Keratinocyte (primary cell): Measurements from ENCODE around the gene CTNNA3. TPM values are rescaled to one million over a fixed set of nuclear protein-coding genes. Genes with fewer than 3 reads are reported as not detected.

ENCODE experiments used
- DNase-seq: peaks from one replicate; pipeline ENCODE4 v3.0.0-alpha.2; 2011; ENCODE audit warnings: low read depth, missing footprints, low spot score
- FAIRE-seq: peaks from 2 replicates; lab custom pipeline; 2011; peaks lifted over from hg19 to GRCh38; lab: Jason Lieb, UNC
- H2AFZ ChIP-seq: 2 replicates; pipeline ENCODE4 v1.6.0; 2012; ENCODE audit warnings: low read length, control low read depth, inconsistent platforms; ENCODE audit not compliant: control insufficient read depth
- H3K27ac ChIP-seq: 2 replicates; pipeline ENCODE4 v1.5.1; 2011; ENCODE audit warnings: low read length; ENCODE audit not compliant: control insufficient read depth, insufficient read depth
- H3K27me3 ChIP-seq: 3 replicates; pipeline ENCODE4 v1.6.0; 2011; ENCODE audit warnings: low read length; ENCODE audit not compliant: control insufficient read depth, insufficient read depth; ENCODE audit errors: extremely low read depth
- H3K36me3 ChIP-seq, 2 experiments: 2 replicates in 1 of 2; 3 replicates in 1 of 2; pipeline ENCODE4 v1.5.1; 2011; ENCODE audit warnings: low read length in 2 of 2, mild to moderate bottlenecking in 1 of 2; ENCODE audit not compliant: control insufficient read depth in 2 of 2, insufficient read depth in 2 of 2; ENCODE audit errors: extremely low read depth in 1 of 2
- H3K4me1 ChIP-seq: 3 replicates; pipeline ENCODE4 v1.5.1; 2011; ENCODE audit warnings: low read length; ENCODE audit not compliant: control insufficient read depth, insufficient read depth; ENCODE audit errors: extremely low read depth
- H3K4me2 ChIP-seq: 3 replicates; pipeline ENCODE4 v1.6.0; 2011; ENCODE audit warnings: low read depth, low read length; ENCODE audit not compliant: control insufficient read depth, insufficient read depth; ENCODE audit errors: extremely low read depth
- H3K4me3 ChIP-seq, 3 experiments: fragments of 200-600 bp in 1 of 3; sonication (generic) in 1 of 3; 2 replicates in 2 of 3; 3 replicates in 1 of 3; pipeline ENCODE4 v1.5.1; 2011 to 2016; ENCODE audit warnings: low read length in 3 of 3, mild to moderate bottlenecking in 3 of 3, control low read depth in 2 of 3, inconsistent platforms in 1 of 3, low read depth in 1 of 3, mixed read lengths in 1 of 3, mixed run types in 1 of 3, moderate library complexity in 1 of 3; ENCODE audit not compliant: control insufficient read depth in 2 of 3, insufficient read depth in 2 of 3; ENCODE audit errors: extremely low read depth in 1 of 3
- H3K79me2 ChIP-seq: 2 replicates; pipeline ENCODE4 v1.6.0; 2012; ENCODE audit warnings: low read length; ENCODE audit not compliant: control insufficient read depth, insufficient read depth
- H3K9ac ChIP-seq: 3 replicates; pipeline ENCODE4 v1.6.0; 2011; ENCODE audit warnings: low read length; ENCODE audit not compliant: control insufficient read depth, insufficient read depth; ENCODE audit errors: extremely low read depth
- H3K9me1 ChIP-seq: 3 replicates; pipeline ENCODE4 v1.6.0; 2011; ENCODE audit warnings: low read length; ENCODE audit not compliant: control insufficient read depth, insufficient read depth; ENCODE audit errors: extremely low read depth
- H3K9me3 ChIP-seq: 2 replicates; pipeline ENCODE4 v1.5.1; 2012; ENCODE audit warnings: low read depth, low read length; ENCODE audit not compliant: control insufficient read depth
- H4K20me1 ChIP-seq: 3 replicates; pipeline ENCODE4 v1.6.0; 2011; ENCODE audit warnings: low read length; ENCODE audit not compliant: control insufficient read depth, insufficient read depth; ENCODE audit errors: extremely low read depth
- CTCF ChIP-seq, 3 experiments: IDR thresholded peaks in 1 of 3; conservative IDR thresholded peaks in 1 of 3; optimal IDR thresholded peaks in 1 of 3; 2 replicates in 2 of 3; 3 replicates in 1 of 3; pipeline versions ENCODE3 to v1.5.1; 2011; ENCODE audit warnings: low read length in 3 of 3, mild to moderate bottlenecking in 3 of 3, moderate library complexity in 2 of 3, control low read depth in 1 of 3, inconsistent platforms in 1 of 3; ENCODE audit not compliant: insufficient read depth in 2 of 3; ENCODE audit errors: extremely low read depth in 1 of 3
- EZH2 ChIP-seq: IDR thresholded peaks from one replicate; pipeline ENCODE4 v1.6.1; 2012; ENCODE audit warnings: inconsistent platforms, mild to moderate bottlenecking, low read length, moderate library complexity
- dilution Hi-C: fragments of 300-500 bp; cut with MboI; formaldehyde crosslinking; loops from one replicate; pipeline ENCODE4 v1.7.0; 2020; ENCODE audit warnings: low sequenced_read_pairs; ENCODE audit not compliant: extremely low pct_ligation_motif_present
- polyA plus RNA-seq, 5 experiments: library from polyadenylated mRNA; depleted of rRNA in 3 of 5; stranded (reverse) in 3 of 5; stranded (forward) in 1 of 5; unstranded in 1 of 5; fragments of >200 nt; gene quantifications; 1 replicate in 1 of 5; 2 replicates in 3 of 5; 3 replicates in 1 of 5; pipeline versions ENCODE4 v1.2.1 to v1.2.3, GENCODE V29; 2011 to 2012; ENCODE audit warnings: missing spikeins in 2 of 5, low read depth in 1 of 5, low replicate concordance in 1 of 5

Gene CTNNA3
- polyA plus RNA-seq, 1 donor (not counting 4 experiments of a cell fraction or from before 2014, with no cell fraction given): 0.01 TPM

DNA sequence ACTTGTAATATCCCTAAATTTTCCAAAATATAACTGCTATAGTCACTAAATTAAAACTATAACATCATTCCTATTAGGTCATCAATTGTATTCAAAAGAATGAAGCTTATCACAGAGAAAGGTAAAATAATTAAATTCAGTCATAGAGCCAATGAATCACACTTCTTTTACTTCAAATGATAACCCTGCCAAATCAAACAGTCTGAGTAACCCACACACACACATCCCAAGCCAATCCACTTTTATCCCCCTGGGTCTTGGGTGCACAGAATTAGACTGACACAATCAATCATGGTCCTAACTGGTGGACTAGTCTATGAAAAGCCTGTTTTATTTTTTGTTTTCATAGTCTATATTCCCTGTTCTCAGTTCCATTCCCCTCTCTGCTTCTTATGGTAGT is 25.6 kb downstream of the CTNNA3 start:
- dilution Hi-C loops: no loop called here
- Histone ChIP-seq H3K9ac (no peak overlapping the region), H2AFZ (no peak overlapping the region), H3K4me3 (no peak overlapping the region), H3K4me2 (no peak overlapping the region), H3K27ac (no peak overlapping the region), H3K4me1 (no peaks in the 10 kb centered on the region), H3K79me2 (no peaks in the 10 kb centered on the region), H3K36me3 (no peaks in the 10 kb centered on the region), H4K20me1 (no peaks in the 10 kb centered on the region), H3K9me1 (no peaks in the 10 kb centered on the region), H3K27me3 (no peaks in the 10 kb centered on the region), H3K9me3 (no peaks in the 10 kb centered on the region)
- TF ChIP-seq EZH2 (no peak), CTCF (optimal IDR thresholded peaks at IDR 0.05 in 1 of 3, IDR thresholded peaks at IDR 0.05 in 1 of 3, conservative IDR thresholded peaks at IDR 0.05 in 1 of 3; ENCODE audit: extremely low read depth in 1 of 3, insufficient read depth in 2 of 3, low read length in 3 of 3) (no peak)
- DNase-seq (no peak), FAIRE-seq (no peak)

DNA sequence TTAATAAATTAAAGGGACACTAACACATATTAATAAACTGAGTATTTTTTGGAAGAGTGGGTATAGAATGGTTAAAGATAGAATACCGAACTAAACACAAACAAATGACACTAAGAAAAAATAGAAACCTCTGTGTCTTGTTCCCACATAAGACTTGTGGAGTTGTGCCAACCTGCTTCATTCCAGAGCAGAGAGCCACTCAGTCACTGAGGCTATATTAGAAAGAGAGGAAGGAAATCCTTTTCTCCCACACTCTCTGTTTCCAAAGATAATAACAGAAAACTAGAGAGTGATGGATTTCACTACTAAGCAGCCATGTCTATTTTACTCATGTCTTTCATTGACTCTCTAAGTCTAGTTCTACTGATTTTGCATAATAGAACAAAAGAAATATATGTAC is 26.0 kb downstream of the CTNNA3 start:
- Histone ChIP-seq H3K9me3 (no peaks in the 10 kb centered on the region), H4K20me1 (no peaks in the 10 kb centered on the region), H3K4me3 (no peak overlapping the region), H3K9me1 (no peaks in the 10 kb centered on the region), H3K27ac (no peak overlapping the region), H3K9ac (no peak overlapping the region), H3K4me1 (no peaks in the 10 kb centered on the region), H2AFZ (no peak overlapping the region), H3K79me2 (no peaks in the 10 kb centered on the region), H3K36me3 (no peaks in the 10 kb centered on the region), H3K27me3 (no peaks in the 10 kb centered on the region), H3K4me2 (no peak overlapping the region)
- no peak for FAIRE-seq
- dilution Hi-C loops: no loop called here
- TF ChIP-seq EZH2 (no peak), CTCF (optimal IDR thresholded peaks at IDR 0.05 in 1 of 3, IDR thresholded peaks at IDR 0.05 in 1 of 3, conservative IDR thresholded peaks at IDR 0.05 in 1 of 3; ENCODE audit: extremely low read depth in 1 of 3, insufficient read depth in 2 of 3, low read length in 3 of 3) (no peak)
- no peak for DNase-seq
